GM18502 (cell line): ENCODE data around the gene TMEM141.

Source experiments
- ATAC-seq: cut with Tn5 transposase; IDR thresholded peaks from one replicate; pipeline ENCODE4 v1.9.1; 2021; ENCODE audit warnings: mild to moderate bottlenecking; ENCODE audit not compliant: unreplicated experiment, poor library complexity

The TMEM141 gene

DNA sequence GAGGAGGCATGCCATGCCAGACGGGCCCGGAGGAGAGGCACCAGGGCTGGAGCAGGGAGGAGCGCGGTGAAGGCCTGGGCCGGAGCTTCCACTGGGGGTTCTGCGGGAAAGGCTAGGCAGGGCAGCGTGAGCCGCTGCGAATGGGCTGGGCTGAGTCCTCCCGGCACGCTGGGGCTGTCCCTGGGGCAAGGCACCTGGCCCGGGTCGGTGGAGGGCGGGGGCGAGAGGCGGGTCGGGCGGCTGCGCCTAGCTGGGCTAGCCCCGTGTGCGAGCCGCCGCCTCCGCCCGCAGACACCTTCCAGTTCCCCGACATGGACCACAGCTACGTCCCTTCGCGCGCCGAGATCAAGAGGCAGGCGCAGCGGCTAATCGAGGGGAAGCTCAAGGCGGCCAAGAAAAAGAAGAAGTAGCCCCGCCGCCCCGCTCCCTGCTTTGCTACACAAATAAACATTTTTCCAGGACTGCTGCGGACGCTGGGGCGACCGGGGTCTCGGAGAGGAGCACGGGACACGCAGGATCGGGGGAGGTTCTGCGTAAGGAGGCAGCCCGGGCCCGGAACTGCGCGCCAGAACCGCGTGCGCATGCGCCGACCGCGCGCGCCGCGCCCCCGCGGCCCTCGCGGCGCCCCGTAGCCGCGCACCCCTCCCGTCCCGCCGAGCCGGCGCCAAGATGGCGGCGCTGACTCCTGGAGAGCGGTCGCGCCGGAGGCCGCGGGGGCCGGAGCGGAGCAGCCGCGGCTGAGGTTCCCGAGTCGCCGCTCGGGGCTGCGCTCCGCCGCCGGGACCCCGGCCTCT lies 16.3 kb downstream of the TMEM141 start, which contains the start of gene RABL6:
RABL6 (plus strand) TSS at position 668 of the 794 bp plus-strand sequence. CDS start 249 bp downstream, outside the sequence.
- ATAC-seq = peak; percentile 74

DNA sequence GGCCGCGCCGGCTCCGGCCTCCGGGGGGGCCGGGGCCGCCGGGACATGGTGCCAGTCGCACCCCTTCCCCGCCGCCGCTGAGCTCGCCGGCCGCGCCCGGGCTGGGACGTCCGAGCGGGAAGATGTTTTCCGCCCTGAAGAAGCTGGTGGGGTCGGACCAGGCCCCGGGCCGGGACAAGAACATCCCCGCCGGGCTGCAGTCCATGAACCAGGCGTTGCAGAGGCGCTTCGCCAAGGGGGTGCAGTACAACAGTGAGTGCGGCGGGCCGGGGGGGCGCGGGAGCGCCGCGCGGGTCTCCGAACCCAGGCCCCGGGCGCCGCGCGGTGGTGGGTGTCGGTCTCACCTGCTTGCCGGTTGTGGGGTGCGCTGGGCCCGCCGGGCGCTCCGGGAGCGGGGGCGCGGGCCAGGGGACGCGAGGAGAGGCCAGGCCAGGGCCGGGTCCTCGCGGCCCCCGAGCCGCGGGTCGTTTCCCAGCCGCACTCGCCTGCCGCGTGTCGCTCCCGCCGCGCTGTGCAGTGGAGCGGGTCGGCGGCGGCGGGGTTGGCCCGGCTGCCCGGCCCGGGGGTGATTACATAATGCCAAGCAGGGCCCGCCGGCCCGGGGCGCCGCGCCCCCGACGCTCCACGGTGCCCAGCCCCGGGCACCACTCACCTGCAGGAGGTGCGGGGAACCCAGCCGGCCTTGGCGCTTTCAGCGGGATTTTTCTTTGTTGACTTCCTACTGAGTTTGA lies 17.1 kb downstream of the TMEM141 start:
- ATAC-seq = peak; percentile 38

DNA sequence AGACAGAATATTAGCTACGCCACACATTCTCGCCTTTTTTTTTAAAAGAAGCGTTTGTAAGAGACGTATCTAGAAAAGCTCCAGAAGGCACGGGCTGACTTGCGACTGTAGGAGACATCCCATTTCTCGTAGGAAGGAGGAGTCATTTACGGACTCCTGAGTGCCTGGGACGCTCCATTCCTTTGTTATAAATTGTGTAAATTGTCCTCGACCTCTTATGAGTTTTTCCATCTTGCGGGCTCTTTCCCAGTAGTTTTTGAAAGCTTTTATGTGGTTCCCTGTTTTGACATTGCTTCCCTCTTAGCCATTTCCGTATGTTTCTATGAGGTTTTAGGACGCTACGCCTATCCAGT lies 17.6 kb downstream of the TMEM141 start:
- no peak for ATAC-seq

DNA sequence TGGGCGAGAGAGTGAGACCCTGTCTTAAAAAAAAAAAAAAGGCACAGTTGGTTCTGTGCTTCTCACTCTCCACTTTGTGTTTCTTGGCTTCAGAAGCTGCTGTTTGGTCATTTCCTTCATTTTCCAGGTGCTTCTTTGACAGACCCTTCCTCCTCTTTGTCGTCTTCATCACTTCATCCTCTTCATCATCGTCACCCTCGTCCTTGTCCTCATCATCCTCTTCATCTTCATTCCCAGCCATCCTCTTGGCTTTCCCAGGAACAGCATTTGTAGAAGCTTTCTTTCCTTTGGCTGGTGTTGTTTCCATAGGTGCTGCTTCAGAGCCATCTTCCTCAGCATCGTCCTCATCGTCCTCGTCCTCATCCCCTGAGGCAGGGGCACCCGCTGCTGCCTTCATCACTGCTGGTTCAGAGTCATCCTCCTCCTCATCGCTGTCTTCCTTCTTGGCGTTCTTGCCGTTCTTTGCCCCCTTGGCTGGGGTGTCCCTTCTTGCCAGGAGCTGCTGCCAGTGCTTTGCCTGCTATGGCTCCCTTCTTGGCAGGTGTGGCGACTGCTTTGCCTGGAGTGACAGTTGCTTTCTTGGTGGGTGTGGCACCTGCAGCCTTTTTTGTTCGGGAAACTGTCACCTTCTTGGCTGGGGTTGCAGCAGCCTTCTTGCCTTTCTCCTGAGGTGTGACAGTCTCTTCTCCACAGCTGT lies 23.7 kb downstream of the TMEM141 start:
- no peak for ATAC-seq

DNA sequence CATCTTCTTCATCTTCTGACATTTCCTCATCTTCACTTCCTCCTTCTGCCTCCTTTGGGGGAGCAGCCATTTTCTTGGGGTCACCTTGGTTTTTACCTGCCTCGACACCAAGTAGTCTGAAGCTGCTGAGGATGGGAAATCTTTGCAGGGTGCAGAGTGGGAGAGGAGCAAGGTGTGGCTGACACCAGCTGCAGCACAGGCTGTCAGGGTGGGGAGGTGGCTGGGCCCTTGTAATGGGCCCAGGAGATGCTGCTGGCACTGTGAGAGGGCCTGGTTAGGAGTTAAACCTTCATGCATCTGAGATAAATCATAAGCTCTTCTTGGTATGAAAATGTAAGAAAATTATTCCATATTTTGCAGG lies 24.3 kb downstream of the TMEM141 start:
- ATAC-seq = no peak

DNA sequence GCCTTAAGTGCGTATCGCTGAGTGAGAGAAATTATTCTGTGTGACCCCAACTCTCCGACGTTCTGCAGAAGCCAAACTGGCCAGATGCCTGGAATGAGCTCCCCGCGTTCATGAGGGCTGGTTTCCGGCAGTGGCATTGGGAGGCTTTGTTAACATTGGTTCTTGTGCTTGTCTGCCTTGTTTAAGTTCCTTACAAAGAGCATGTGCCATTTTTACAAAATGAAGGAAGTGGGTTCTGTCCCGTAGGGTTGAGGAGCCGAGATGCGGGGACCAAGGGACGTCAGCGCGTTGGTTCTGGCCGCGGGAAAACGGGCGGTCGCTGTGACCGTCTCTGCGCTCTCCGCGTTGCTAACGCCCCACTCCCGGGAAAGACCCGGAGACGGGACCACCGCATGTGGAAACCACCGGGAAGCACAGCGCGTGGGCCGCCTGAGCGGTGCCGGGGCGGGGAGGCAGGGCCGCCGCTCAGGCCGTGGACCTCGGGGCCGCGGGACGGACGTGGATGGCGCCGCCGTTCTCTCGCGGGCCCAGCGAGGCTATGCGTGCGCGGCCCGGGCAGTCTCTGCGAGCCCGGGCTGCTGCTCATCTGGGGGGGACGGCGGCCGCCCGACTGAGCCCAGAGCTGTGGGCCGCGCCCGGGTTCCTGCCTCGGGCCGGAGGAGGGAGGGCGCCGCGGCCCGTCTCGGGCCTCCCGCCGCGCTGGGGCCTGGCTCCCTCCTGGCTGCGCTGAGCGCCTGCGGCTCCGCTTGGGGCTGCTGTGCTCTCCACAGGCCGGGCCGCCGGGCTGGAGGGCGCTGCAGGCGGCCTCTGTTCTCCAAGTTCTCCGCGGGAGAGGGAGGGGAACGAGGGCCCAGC lies 30.1 kb downstream of the TMEM141 start:
- no peak for ATAC-seq

DNA sequence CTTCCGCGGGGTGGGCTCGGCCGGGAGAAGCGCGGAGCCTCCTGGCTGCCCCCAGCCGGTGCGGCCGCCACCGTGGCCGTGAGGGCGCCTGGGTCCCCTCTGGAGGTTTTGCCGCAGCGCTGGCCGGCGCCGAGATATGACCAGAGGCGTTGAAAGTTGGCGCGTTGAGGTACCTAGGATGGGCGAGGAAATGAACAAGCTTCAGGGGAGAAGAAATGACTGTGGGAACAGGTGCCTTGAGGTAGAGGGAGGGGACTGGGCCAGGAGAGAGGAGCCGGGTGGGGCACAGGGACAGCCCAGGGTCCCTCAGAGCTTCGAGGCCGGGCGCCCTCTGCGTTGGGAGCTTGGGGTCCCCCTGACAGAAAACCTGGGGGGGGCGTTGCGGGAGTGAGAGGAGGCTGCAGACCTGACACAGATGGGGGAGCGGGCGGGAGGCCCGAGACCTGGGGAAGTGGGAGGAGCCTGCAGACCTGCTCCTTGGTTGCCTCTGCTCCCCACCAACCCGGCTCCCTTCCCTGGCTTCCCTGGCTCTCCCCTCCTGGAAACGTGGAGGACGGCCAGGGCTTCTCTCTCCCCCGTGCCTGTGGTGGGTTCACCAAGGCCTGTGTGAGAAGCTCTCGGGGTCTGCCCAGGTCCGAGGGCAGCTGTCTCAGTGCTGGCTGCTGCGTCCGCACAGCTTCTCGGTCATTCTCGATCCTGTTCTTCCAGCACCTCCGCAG lies 30.8 kb downstream of the TMEM141 start:
- no peak for ATAC-seq

DNA sequence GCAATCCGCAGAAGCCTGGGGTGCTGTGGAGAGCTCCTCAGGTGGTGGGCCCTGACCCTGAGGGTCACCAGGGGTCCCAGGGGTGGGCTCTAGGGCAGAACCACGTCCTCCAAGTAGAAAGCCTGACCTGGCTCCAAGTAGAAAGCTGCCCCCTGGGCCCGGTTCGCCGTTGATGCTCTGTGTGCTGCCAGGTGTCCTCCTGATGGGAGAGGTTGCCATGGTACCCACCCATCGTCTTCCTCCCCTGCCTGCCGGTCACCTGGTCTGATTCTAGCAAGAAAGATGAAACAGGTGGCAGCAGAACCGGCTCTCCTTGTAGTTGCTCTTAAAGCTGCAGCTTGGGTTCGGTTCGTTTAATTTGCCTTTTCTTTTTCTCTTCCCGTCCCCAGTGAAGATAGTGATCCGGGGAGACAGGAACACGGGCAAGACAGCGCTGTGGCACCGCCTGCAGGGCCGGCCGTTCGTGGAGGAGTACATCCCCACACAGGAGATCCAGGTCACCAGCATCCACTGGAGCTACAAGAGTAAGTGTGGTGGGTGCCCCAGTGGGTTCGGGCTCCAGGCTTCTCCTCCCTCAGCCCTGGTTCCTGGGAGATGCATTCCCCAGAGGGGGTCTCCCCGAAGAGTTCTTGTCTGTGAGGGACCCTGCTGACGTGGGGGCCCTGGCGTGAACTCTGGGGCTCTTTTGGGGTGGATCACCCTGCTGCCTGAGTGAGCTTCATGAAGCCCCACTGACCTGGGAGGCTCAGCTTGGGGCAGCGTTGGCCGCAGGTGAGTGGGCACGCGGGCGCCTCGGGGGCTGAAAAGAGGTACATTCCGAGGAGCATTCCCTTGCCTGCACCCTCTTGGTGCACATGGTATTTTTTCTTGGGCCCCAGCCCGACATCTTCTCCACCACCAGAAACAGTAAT lies 32.2 kb downstream of the TMEM141 start:
- ATAC-seq = no peak

DNA sequence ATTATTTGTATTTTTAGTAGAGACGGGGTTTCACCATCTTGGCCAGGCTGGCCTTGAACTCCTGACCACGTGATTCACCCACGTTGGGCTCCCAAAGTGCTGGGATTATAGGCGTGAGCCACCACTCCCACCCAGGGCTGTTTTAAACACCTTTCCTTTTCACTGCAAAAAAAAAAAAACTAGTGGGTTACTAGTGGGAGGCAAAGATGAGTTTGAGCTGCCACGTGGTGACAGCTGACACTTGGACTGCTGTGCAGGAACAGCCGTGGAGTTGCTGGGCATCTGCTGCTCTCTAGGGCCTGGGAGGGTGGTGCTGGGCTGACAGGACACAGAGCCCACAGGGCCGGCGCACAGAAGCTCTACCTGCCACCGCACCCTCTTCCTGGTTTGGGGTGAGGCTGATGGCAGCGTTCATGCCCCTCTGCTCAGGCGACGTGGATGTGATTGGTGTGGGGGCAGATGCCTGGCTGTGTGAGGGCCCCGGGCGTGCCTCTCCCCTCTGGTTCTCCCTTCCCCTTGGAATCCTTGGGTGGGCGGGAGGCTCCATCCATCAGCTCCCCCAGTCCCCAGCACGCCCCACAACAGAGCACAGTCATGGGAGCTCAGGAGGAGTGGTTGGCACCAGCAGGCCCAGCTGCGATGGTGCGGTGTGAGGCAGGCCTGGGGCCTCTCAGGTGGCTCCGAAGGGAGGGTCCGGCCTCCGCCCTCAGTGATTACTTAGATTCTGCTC lies 33.5 kb downstream of the TMEM141 start:
- ATAC-seq = no peak

DNA sequence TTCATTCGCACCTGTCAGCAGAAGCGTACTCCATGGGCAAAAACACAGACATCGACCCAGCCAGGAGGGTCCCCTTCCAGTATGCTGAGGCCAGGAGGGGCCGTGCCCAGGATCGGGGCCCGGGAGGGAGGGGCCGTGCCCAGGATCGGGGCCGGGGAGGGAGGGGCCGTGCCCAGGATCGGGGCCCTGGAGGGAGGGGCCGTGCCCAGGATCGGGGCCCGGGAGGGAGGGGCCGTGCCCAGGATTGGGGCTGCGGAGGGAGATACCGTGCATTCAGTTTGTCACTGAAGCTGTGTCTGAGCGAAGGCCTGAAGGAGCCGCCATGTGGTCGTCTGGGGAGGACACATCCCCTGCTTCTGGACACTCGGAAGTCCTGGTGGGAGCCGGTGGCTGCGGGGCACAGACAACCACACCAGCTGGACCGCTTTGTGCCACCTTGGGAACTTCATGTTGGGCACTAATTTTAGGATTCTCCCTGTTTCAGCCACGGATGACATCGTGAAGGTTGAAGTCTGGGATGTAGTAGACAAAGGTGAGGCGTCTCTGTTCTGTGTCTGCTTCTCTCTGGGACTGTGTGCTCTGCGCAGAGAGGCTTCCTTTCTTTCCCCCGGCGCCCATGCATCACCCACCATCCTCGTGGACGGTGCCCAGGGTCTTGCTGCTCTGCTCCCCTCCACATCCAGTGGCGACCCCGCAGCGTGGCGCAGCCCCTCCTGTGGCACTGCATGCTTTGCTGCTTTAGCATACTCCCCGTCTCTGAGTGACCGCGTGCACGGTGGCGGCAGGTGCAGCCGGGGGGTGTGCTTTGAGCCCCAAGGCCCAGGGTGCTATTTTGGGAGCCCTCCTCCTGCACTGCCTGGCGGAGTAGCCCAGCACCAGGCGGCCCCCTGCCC lies 34.4 kb downstream of the TMEM141 start:
- no peak for ATAC-seq

DNA sequence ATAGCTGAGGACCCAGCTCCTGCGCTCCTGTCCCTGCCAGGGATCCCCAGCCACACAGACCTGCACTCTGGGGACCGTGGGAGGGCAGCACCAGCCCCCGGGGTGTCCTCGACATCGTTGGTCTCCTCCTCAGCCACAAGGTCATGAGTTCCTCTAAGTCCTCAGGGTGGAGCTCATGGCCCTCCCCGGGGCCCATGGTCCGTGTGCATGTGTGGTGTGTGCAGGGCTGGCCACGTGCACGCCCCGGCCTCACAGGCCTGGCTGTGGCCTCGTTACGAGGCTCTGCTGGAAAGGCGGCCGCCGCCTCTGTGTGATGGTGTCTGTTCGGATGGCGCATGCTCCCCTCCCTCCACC lies 35.0 kb downstream of the TMEM141 start:
- no peak for ATAC-seq

DNA sequence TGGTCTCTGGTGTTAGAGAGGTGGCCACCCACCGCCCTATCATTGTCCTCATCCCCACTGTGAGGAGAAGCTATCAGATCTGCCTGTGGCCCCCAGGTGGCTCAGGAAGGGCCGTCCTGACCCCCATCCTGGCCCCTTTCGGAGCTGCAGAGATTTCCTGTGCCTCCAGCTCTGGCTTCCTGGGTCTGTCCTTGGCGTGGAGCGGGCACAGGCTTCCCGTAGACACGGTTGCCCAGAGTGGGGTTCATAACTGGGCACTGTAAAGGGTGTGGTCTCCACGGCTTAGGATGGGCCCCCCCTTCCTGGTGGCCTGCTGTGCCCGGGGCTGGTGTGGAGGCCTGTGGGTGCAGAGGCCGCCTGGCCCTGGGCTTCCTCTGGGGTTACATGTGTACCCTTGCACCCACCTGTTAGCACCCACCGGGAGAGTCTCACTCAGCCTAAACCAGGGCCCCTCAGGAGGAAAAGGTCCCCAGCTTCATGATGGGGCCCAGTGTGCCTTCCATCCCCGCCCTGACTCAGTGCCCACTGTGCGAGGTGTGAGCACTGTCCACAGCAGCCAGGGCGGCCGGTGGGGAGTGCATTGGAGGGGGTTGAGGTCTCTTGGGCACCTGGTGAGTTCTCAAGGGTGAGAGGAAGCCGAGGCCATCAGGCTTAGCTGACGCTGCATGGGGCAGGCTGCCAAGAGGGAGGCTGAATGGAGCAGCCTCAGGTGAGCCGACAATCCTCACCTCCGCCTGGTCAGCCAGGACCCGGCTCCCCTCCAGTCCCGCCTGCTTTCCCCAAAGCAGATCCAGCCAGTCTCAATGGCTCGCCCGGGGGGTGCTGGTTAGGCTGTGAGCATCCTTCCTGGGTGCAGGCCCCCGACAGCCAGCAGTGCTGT lies 35.8 kb downstream of the TMEM141 start:
- no peak for ATAC-seq

DNA sequence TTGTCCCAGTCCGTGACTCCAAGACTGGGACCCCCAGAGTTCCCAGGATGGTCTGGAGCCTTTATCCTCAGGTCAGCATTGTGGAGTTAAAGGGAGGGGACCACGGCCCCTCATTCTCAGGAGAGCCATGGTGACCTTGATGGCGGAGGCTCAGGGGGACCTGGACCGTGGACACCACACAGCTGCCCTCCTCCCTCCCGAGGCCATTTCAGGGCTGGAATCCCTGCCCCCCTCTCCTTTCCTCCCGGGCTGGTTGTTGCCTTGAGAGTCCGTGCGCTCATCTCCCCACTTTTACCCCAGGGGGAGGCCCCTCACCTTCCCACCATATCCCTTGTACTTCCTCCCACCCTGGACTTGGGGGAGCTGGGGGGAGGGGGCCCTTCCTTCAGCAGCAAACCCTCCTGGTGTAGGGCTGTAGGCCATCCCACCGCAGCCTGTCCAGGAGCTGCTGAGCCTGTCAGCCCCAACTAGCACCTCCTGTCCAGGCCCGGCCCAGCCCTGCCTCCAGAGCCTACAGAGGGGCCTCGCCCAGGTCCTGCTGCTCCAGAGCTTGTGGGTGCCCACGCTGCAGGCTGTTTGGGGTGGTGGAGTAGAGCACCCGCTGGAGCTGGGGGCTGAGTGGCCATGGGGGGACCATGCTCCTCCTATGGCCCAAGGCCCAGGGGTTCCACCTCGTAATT lies 36.8 kb downstream of the TMEM141 start:
- no peak for ATAC-seq

DNA sequence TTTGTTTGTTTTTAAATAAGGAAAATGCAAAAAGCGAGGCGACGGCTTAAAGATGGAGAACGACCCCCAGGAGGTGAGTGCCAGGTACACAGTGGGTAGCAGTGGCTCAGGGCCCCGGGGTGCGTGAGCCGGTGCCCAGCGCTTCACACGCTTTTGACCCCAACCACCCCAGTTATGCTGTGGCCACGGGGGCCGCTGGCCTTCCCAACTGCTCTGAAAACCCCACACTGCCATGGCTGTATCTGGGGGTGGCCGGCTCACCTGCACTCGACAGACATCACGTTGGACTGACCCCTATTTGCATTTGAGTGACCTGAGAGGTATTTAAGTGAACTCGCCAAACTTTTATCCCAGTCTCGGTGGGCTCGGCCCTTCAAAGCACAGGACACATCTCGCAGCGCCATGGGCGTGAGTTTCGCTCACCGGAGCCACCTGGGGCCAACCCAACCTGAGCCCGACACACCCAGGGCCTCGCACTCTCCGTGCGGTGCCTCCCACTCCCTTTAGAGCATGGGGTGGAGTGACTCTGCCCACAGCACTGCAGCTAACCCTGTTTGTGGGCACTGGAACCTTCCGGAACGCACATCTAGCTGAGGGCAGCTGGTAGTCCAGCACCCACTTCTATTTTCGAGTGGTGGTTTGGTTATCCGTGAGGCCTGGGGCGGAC lies 37.5 kb downstream of the TMEM141 start:
- ATAC-seq = no peak

DNA sequence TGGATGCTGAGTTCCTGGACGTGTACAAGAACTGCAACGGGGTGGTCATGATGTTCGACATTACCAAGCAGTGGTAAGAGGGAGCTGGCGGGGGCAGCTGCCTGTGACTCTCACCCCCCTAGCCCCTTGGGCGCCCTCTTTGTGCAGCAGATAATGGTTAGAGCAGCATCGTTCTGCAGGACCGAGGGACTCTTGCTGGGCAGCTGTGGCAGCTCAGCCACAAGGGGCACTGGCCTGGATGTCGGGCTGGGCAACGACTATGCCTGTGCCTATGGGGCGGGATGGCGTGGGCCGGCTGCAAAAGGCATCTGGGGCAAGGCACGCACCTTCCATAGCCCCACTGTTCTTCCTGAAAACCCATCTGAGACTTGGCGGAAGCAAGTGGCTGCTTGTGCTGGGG lies 38.3 kb downstream of the TMEM141 start:
- no peak for ATAC-seq
